WERI-Rb-1 (cell line): ENCODE measurements around the gene PIP5K1B.

ENCODE experiments used
- DNase-seq: peaks from one replicate; pipeline ENCODE4 v3.0.0-alpha.2; 2020
- H3K27ac ChIP-seq: fragments of 250-450 bp; sonication (Bioruptor Pico); 2 replicates; pipeline ENCODE4 v1.5.1; 2020; ENCODE audit warnings: mild to moderate bottlenecking, moderate library complexity
- H3K27me3 ChIP-seq: fragments of 250-450 bp; sonication (Bioruptor Pico); 2 replicates; pipeline ENCODE4 v1.5.1; 2021; ENCODE audit warnings: mild to moderate bottlenecking, low read depth, moderate library complexity; ENCODE audit not compliant: insufficient read depth, severe bottlenecking
- H3K36me3 ChIP-seq: fragments of 250-450 bp; sonication (Bioruptor Pico); 2 replicates; pipeline ENCODE4 v1.5.1; 2020; ENCODE audit warnings: mild to moderate bottlenecking, moderate library complexity
- H3K4me3 ChIP-seq: 2 replicates; pipeline ENCODE4 v1.5.1; 2011; ENCODE audit warnings: low read depth, mild to moderate bottlenecking, control low read depth, low read length
- H3K9me3 ChIP-seq: fragments of 250-450 bp; sonication (Bioruptor Pico); 2 replicates; pipeline ENCODE4 v1.5.1; 2021; ENCODE audit warnings: mild to moderate bottlenecking, moderate library complexity; ENCODE audit not compliant: severe bottlenecking
- CTCF ChIP-seq: IDR thresholded peaks from 2 replicates; pipeline ENCODE4 v1.5.1; 2011; ENCODE audit warnings: low read depth, mild to moderate bottlenecking, control low read depth, inconsistent platforms, low read length

PIP5K1B gene

GRCh38 chr9:69027355-69028097 is 322.5 kb downstream of the PIP5K1B start:
- no peaks in the 10 kb centered on the region for H3K36me3 ChIP-seq
- no peak overlapping the region for H3K27ac ChIP-seq
- H3K27me3 ChIP-seq = peaks cover 3% of the 10 kb centered on the region
- no peaks in the 10 kb centered on the region for H3K9me3 ChIP-seq
- no peak overlapping the region for H3K4me3 ChIP-seq
- TF ChIP-seq CTCF = peak; percentile 75
- peak; percentile 35 for DNase-seq

GRCh38 chr9:69028754-69029153 is 323.7 kb downstream of the PIP5K1B start:
- Histone ChIP-seq H3K27ac (no peak overlapping the region), H3K9me3 (no peaks in the 10 kb centered on the region), H3K4me3 (no peak overlapping the region), H3K36me3 (no peaks in the 10 kb centered on the region), H3K27me3 (peaks cover 3% of the 10 kb centered on the region)
- TF ChIP-seq CTCF = no peak
- DNase-seq = no peak

- no peak overlapping the region for H3K4me3 ChIP-seq
- no peak for DNase-seq
- H3K36me3 ChIP-seq = no peaks in the 10 kb centered on the region
- no peak for TF ChIP-seq CTCF
- no peaks in the 10 kb centered on the region for H3K9me3 ChIP-seq
- peaks cover 3% of the 10 kb centered on the region for H3K27me3 ChIP-seq
- H3K27ac ChIP-seq = no peak overlapping the region
These were observed 324.5 kb downstream of the PIP5K1B start for GRCh38 chr9:69029535-69029934.

GRCh38 chr9:69030851-69031645 is 326.0 kb downstream of the PIP5K1B start:
- H3K36me3 ChIP-seq = no peaks in the 10 kb centered on the region
- H3K9me3 ChIP-seq = no peaks in the 10 kb centered on the region
- no peak overlapping the region for H3K4me3 ChIP-seq
- peaks cover under 1% of the 10 kb centered on the region for H3K27me3 ChIP-seq
- DNase-seq = no peak
- TF ChIP-seq CTCF = no peak
- H3K27ac ChIP-seq = no peak overlapping the region

DNA sequence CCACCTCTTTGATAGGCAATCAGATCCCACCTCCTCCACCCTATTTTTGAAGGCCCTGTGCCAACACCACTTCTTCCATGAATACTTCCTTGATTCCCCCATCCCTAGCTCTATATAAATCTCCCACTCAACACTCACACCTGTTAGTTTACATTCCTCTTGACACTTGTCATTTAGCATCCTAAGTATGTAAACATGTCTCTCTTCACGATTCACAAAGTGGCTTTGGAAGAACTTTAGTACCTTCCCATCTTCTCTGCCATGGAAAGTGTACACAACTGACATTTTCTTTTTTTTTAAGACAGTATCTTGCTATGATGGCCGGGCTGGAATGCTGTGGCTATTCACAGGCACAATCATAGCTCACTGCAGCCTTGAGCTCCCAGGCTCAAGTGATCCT is 329.0 kb downstream of the PIP5K1B start:
- H3K36me3 ChIP-seq = no peaks in the 10 kb centered on the region
- H3K9me3 ChIP-seq = no peaks in the 10 kb centered on the region
- no peak overlapping the region for H3K4me3 ChIP-seq
- no peak overlapping the region for H3K27ac ChIP-seq
- no peak for TF ChIP-seq CTCF
- DNase-seq = no peak
- H3K27me3 ChIP-seq = no peaks in the 10 kb centered on the region
